Heart left ventricle (tissue), 16 donors: Measurements from ENCODE around the gene TSPAN12. TPM values are rescaled to one million over a fixed set of nuclear protein-coding genes. Genes with fewer than 3 reads are reported as not detected.

ENCODE experiments used
- ATAC-seq, 4 donors: fragments of 200-7000 bp; cut with Tn5 transposase; one replicate each; pipeline ENCODE4 v1.9.1; 2020 to 2022; ENCODE audit warnings: moderate library complexity in 4 of 4, mild to moderate bottlenecking in 3 of 4, moderate number of reproducible peaks in 1 of 4
- DNase-seq, 5 donors: peaks; one replicate each; pipeline ENCODE4 v3.0.0-alpha.2; 2020
- H3K27ac ChIP-seq, 12 donors: fragments of 200-600 bp; sonication (generic) in 4 of 12; one replicate each; pipeline versions ENCODE4 v1.5.0 to v1.8.0; 2016 to 2022; ENCODE audit warnings: mild to moderate bottlenecking in 2 of 12
- H3K27me3 ChIP-seq, 9 donors: fragments of 200-600 bp; sonication (generic) in 2 of 9; one replicate each; pipeline versions ENCODE4 v1.5.1 to v1.8.0; 2016 to 2022; ENCODE audit warnings: mild to moderate bottlenecking in 3 of 9
- H3K36me3 ChIP-seq, 9 donors: fragments of 200-600 bp; sonication (generic) in 2 of 9; one replicate each; pipeline versions ENCODE4 v1.5.0 to v1.8.0; 2018 to 2022; ENCODE audit warnings: mild to moderate bottlenecking in 2 of 9
- H3K4me1 ChIP-seq, 12 donors: fragments of 200-600 bp; sonication (generic) in 4 of 12; one replicate each; pipeline versions ENCODE4 v1.5.0 to v1.8.0; 2016 to 2022; ENCODE audit warnings: mild to moderate bottlenecking in 3 of 12
- H3K4me3 ChIP-seq, 12 donors: fragments of 200-600 bp; sonication (generic) in 4 of 12; one replicate each; pipeline versions ENCODE4 v1.5.0 to v1.8.0; 2017 to 2022; ENCODE audit warnings: mild to moderate bottlenecking in 9 of 12, moderate library complexity in 4 of 12
- H3K9me3 ChIP-seq, 12 donors: fragments of 200-600 bp; sonication (generic) in 4 of 12; one replicate each; pipeline versions ENCODE4 v1.5.0 to v1.8.0; 2016 to 2022; ENCODE audit warnings: mild to moderate bottlenecking in 1 of 12
- POLR2A ChIP-seq, 2 donors: fragments of 450-650 bp; IDR thresholded peaks; one replicate each; pipeline ENCODE4 v1.6.1; 2017; ENCODE audit warnings: antibody characterized with exemption in 2 of 2, mild to moderate bottlenecking in 2 of 2, moderate library complexity in 2 of 2
- WGBS, 4 donors: extraction: QIAGEN DNeasy Blood & Tissue Kit in 2 of 4; methylation state at CpG; one replicate each; pipeline versions ENCODE4 v1.1.5 to v1.1.7; 2013 to 2018; 5-methylcytosine and 5-hydroxymethylcytosine counted together
- intact Hi-C, 10 donors: fragments of 100-400 bp; cut with DNase I; formaldehyde crosslinking; loops; one replicate each; pipeline versions ENCODE4 v1.11.1 to v1.14.2; 2022
- polyA plus RNA-seq, 2 donors: library from polyadenylated mRNA; stranded (reverse); fragments of 200-250 nt; gene quantifications; one replicate each; pipeline ENCODE4 v1.2.3, GENCODE V29; 2013
- total RNA-seq, 9 donors: library from RNA; depleted of rRNA in 2 of 9; stranded (reverse); fragments of >200 nt in 2 of 9; fragmentation: NEBNext Ultra II Directional in 3 of 9; extraction: Animal tissue kit (Norgen Biotek cat#: 25700) in 3 of 9; gene quantifications; one replicate each; pipeline versions ENCODE4 v1.1.0 to v1.2.4, GENCODE V29; 2016 to 2023
- TF ChIP-seq, protein P1 (sequence below), 12 donors: fragments of 200-600 bp; sonication (generic) in 4 of 12; IDR thresholded peaks; one replicate each; pipeline versions ENCODE4 v1.5.0 to v1.8.0; 2018 to 2022; ENCODE audit warnings: antibody characterized with exemption in 12 of 12, mild to moderate bottlenecking in 5 of 12
- donor health status: ischemic (EF 13 %, LVEDD 7.1; RV severe dilation, severe dysfunction).
- donor health status: healthy with polysubstance abuse.
- donor health status: DM: no; HTN: yes; CAD: no.
- donor health status: DM: no; HTN: no; CAD: no.
- donor health status: ischemic (EF 25% LVEDD 6.9; RV normal size, moderate dysfunction).
- donor health status: ischemic (EF 25% LVEDD 5.7; RV mildly dilated, moderate dysfunction).
- donor health status: healthy.
- donor health status: DM: yes; HTN: yes; CAD: no.
- donor health status: ischemic (EF 35%, LVEDD 5.7; RV mildly dilated, moderate dysfunction).
- donor health status: nonischemic (EF 11% LVEDD 7.7; RV severe dilation, severe dysfunction).
- donor health status: DM: yes; HTN: yes; CAD: no.
- donor health status: PGD.
- donor health status: ischemic (EF 29% LVEDD 5.4; RV normal size, mild dysfunction).
- donor health status: nonischemic (EF 23%, LVEDD 6.1; RV moderate dilation, normal function).

Gene TSPAN12
- total and polyA plus RNA-seq, 11 donors = 24.2 to 85.0 (median 54.7) TPM

DNA sequence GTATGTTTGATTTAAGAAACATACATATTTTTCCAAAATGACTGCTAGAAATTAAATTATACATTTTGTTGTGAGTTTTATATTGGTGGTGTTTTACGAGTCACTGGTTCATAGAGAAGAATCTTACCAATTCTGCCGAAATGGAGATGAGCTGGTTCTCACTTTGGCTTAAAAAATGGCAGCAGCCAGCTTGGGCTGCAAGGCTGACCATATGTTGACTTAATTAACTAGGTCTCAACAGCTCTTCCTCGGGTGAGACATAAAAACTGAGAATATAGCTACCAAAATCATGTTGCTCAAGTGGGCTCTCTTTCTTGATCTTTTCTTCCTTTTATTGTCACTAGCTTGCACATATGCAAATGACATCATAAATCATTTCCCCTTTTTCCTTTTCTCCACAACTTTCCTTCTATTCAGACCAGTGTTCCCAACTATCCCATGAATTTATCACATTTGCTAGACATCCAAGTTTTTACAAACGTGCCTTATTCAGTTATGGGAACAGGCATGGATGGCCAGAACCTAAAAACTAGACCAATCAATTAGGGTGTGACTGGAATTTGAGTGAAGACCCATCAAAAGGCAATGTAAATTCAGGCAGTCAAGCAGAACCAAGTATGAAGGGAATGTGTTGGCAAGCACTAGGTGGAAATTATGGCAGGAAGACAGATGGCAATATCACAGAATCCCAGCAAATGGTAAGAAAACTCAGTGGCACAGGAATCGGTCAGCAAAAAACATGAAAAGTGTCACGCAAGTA is 6.4 kb upstream of the TSPAN12 start:
- no peaks in the 10 kb centered on the region for H3K27me3 ChIP-seq
- no peak overlapping the region for H3K27ac ChIP-seq
- no peak for ATAC-seq
- H3K36me3 ChIP-seq = no peaks in the 10 kb centered on the region
- no peak for DNase-seq
- intact Hi-C loops = loop anchor here in 1 of 10 donors (5.0 kb wide), 1 partner anchor 83 kb away; no protein-coding TSS in a partner anchor
- 77 to 86% (median 84%) methylated on average over 6 of the region's 6 CpGs for WGBS, 4 donors
- TF ChIP-seq, protein P1, sequence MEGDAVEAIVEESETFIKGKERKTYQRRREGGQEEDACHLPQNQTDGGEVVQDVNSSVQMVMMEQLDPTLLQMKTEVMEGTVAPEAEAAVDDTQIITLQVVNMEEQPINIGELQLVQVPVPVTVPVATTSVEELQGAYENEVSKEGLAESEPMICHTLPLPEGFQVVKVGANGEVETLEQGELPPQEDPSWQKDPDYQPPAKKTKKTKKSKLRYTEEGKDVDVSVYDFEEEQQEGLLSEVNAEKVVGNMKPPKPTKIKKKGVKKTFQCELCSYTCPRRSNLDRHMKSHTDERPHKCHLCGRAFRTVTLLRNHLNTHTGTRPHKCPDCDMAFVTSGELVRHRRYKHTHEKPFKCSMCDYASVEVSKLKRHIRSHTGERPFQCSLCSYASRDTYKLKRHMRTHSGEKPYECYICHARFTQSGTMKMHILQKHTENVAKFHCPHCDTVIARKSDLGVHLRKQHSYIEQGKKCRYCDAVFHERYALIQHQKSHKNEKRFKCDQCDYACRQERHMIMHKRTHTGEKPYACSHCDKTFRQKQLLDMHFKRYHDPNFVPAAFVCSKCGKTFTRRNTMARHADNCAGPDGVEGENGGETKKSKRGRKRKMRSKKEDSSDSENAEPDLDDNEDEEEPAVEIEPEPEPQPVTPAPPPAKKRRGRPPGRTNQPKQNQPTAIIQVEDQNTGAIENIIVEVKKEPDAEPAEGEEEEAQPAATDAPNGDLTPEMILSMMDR (IDR thresholded peaks at IDR 0.05) = no peak
- no peak for TF ChIP-seq POLR2A (IDR thresholded peaks at IDR 0.05)
- no peaks in the 10 kb centered on the region for H3K9me3 ChIP-seq
- H3K4me1 ChIP-seq = peaks cover 0 to 23% (median 5%) of the 10 kb centered on the region in 12 donors
- no peak overlapping the region for H3K4me3 ChIP-seq

GRCh38 chr7:120862987-120863590 is 5.1 kb upstream of the TSPAN12 start:
- Histone ChIP-seq H3K36me3 (no peaks in the 10 kb centered on the region), H3K27ac (no peak overlapping the region), H3K27me3 (peaks cover 0 to 3% (median 0%) of the 10 kb centered on the region in 9 donors), H3K9me3 (no peaks in the 10 kb centered on the region), H3K4me3 (no peak overlapping the region), H3K4me1 (peaks cover 0 to 28% (median 9%) of the 10 kb centered on the region in 12 donors)
- intact Hi-C loops = loop anchor here in 1 of 10 donors (5.0 kb wide), 1 partner anchor 84 kb away; no protein-coding TSS in a partner anchor
- ATAC-seq (no peak), DNase-seq (no peak)
- TF ChIP-seq POLR2A (IDR thresholded peaks at IDR 0.05) = no peak
- TF ChIP-seq, protein P1 (IDR thresholded peaks at IDR 0.05) = no peak
- 50 to 61% (median 53%) methylated on average over 3 of the region's 3 CpGs for WGBS, 4 donors

- no peak for ATAC-seq
- Histone ChIP-seq H3K4me1 (peaks cover 0 to 26% (median 10%) of the 10 kb centered on the region in 12 donors), H3K4me3 (no peak overlapping the region), H3K27me3 (peaks cover 0 to 20% (median 0%) of the 10 kb centered on the region in 9 donors), H3K9me3 (no peaks in the 10 kb centered on the region), H3K27ac (no peak overlapping the region), H3K36me3 (no peaks in the 10 kb centered on the region)
- 95 to 98% (median 96%) methylated on average over 2 of the region's 2 CpGs for WGBS, 4 donors
- intact Hi-C loops = loop anchor here in 1 of 10 donors (5.0 kb wide), 1 partner anchor 87 kb away; no protein-coding TSS in a partner anchor
- no peak for DNase-seq
- TF ChIP-seq, protein P1 (IDR thresholded peaks at IDR 0.05) = no peak
- TF ChIP-seq POLR2A (IDR thresholded peaks at IDR 0.05) = no peak
Measured at GRCh38 chr7:120860156-120860555, 2.2 kb upstream of the TSPAN12 start.

DNA sequence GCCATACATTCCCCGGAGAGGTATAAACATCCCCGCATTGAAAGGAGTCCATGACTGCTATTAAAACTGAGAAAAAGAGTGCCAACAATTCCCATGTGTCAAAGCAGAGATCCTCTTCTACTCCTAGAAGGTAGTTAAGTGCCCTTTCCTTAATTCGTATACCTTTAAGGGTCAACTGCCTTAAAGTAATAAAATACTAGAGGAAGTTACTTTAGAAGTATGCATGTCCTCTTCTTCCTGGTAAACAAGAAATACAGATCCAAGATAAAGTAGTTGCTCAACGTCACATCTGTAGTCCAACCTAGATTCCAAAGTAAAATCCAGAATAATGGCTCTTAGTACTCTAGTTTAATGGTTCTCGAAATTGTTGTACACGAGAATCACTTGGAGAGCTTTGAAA is 1.5 kb upstream of the TSPAN12 start:
- DNase-seq (no peak), ATAC-seq (no peak)
- WGBS, 4 donors = 87 to 94% (median 89%) methylated on average over 6 of the region's 6 CpGs
- intact Hi-C loops = loop anchor here (2.0 to 10.0 kb wide), 9 partner anchors 52 to 228 kb away; partner anchors contain the start of gene ING3 (in 3 of the 10)
- no peak overlapping the region for H3K4me3 ChIP-seq
- no peaks in the 10 kb centered on the region for H3K36me3 ChIP-seq
- H3K9me3 ChIP-seq = no peaks in the 10 kb centered on the region
- no peak overlapping the region for H3K27ac ChIP-seq
- peaks cover 0 to 19% (median 7%) of the 10 kb centered on the region in 12 donors for H3K4me1 ChIP-seq
- peaks cover 0 to 20% (median 0%) of the 10 kb centered on the region in 9 donors for H3K27me3 ChIP-seq
- TF ChIP-seq POLR2A (IDR thresholded peaks at IDR 0.05) = no peak
- TF ChIP-seq, protein P1 (IDR thresholded peaks at IDR 0.05) = no peak
